HepG2 (cell line): ENCODE measurements around the gene SEC14L1. TPM values are rescaled to one million over a fixed set of nuclear protein-coding genes. Genes with fewer than 3 reads are reported as not detected.
A peak's percentile ranks its signal among the peaks of the same experiment; 100 is the strongest.
"Not testable (repeated sequence)": the region's sequence is repeated elsewhere in the genome, so short reads cannot be mapped to it uniquely, and the experiment has no call there.

ENCODE experiments used
- CBX5 ChIP-seq: sonication (generic); formaldehyde crosslinking; IDR thresholded peaks from 2 replicates; pipeline ENCODE4 v1.4.0; 2020; ENCODE audit warnings: missing genetic modification reagents, borderline replicate concordance
- EHMT2 ChIP-seq: fragments of 200-600 bp; sonication (generic); IDR thresholded peaks from 2 replicates; pipeline ENCODE4 v1.7.0; 2017; ENCODE audit warnings: antibody characterized with exemption, low read depth, low read length, borderline replicate concordance
- ERF ChIP-seq: IDR thresholded peaks from 2 replicates; pipeline ENCODE4 v1.6.1; 2018; ENCODE audit warnings: missing biosample characterization, missing genetic modification reagents
- FOXA1 ChIP-seq, 2 experiments: fragments of 450-650 bp in 1 of 2; sonication (generic) in 1 of 2; formaldehyde crosslinking in 1 of 2; IDR thresholded peaks; 2 replicates each; pipeline versions ENCODE4 v1.4.0 to v1.6.1; 2016 to 2020; ENCODE audit warnings: missing genetic modification reagents in 1 of 2
- GTF3A ChIP-seq: sonication (generic); formaldehyde crosslinking; conservative IDR thresholded peaks from 2 replicates; pipeline ENCODE4 v1.4.0; 2020; ENCODE audit warnings: mild to moderate bottlenecking, missing genetic modification reagents
- HDAC1 ChIP-seq: sonication (generic); formaldehyde crosslinking; IDR thresholded peaks from 2 replicates; pipeline ENCODE4 v1.5.1; 2020; ENCODE audit warnings: mild to moderate bottlenecking, missing genetic modification reagents
- KDM5B ChIP-seq: sonication (generic); formaldehyde crosslinking; IDR thresholded peaks from 2 replicates; pipeline ENCODE4 v1.4.0; 2020; ENCODE audit warnings: missing genetic modification reagents, mild to moderate bottlenecking, borderline replicate concordance
- LCORL ChIP-seq, 2 experiments: fragments of 450-650 bp in 1 of 2; sonication (generic) in 1 of 2; formaldehyde crosslinking in 1 of 2; IDR thresholded peaks; 2 replicates each; pipeline versions ENCODE4 v1.5.0 to v1.6.1; 2017 to 2020; ENCODE audit warnings: antibody characterized with exemption in 1 of 2, missing genetic modification reagents in 1 of 2
- PHF8 ChIP-seq: sonication (generic); formaldehyde crosslinking; IDR thresholded peaks from 2 replicates; pipeline ENCODE4 v1.5.0; 2020; ENCODE audit warnings: missing genetic modification reagents
- POGZ ChIP-seq: sonication (generic); formaldehyde crosslinking; IDR thresholded peaks from 2 replicates; pipeline ENCODE4 v1.4.0; 2020; ENCODE audit warnings: mild to moderate bottlenecking, missing genetic modification reagents
- RXRB ChIP-seq: IDR thresholded peaks from 2 replicates; pipeline ENCODE4 v1.6.1; 2016; ENCODE audit warnings: borderline replicate concordance, missing genetic modification reagents, missing compliant biosample characterization
- SOX13 ChIP-seq, 3 experiments: fragments of 450-650 bp in 1 of 3; sonication (generic) in 1 of 3; formaldehyde crosslinking in 1 of 3; IDR thresholded peaks in 2 of 3; conservative IDR thresholded peaks in 1 of 3; 2 replicates each; pipeline versions ENCODE4 v1.5.0 to v1.6.1; 2016 to 2020; ENCODE audit warnings: antibody characterized with exemption in 1 of 3, mild to moderate bottlenecking in 1 of 3, missing compliant biosample characterization in 1 of 3, missing genetic modification reagents in 1 of 3, moderate library complexity in 1 of 3
- SOX5 ChIP-seq: IDR thresholded peaks from 2 replicates; pipeline ENCODE4 v1.6.1; 2016; ENCODE audit warnings: borderline replicate concordance
- TCF12 ChIP-seq, 2 experiments: fragments of 450-650 bp in 1 of 2; sonication (generic) in 1 of 2; formaldehyde crosslinking in 1 of 2; IDR thresholded peaks; 2 replicates each; pipeline versions ENCODE4 v1.6.1 to v1.8.0; 2017 to 2022; ENCODE audit warnings: antibody characterized with exemption in 1 of 2, mild to moderate bottlenecking in 1 of 2, missing genetic modification reagents in 1 of 2, moderate library complexity in 1 of 2
- ZNF292 ChIP-seq: sonication (generic); formaldehyde crosslinking; IDR thresholded peaks from 2 replicates; pipeline ENCODE4 v1.8.1; 2022; ENCODE audit warnings: mild to moderate bottlenecking, low read depth, missing genetic modification reagents, borderline replicate concordance
- ZNF768 ChIP-seq: sonication (generic); formaldehyde crosslinking; IDR thresholded peaks from 2 replicates; pipeline ENCODE4 v1.4.0; 2020; ENCODE audit warnings: missing genetic modification reagents
- ZSCAN31 ChIP-seq: sonication (generic); formaldehyde crosslinking; IDR thresholded peaks from 2 replicates; pipeline ENCODE4 v1.5.0; 2020; ENCODE audit warnings: low read depth, mild to moderate bottlenecking, missing genetic modification reagents
- polyA plus RNA-seq, 8 experiments: library from polyadenylated mRNA; depleted of rRNA in 3 of 8; stranded (reverse) in 7 of 8; unstranded in 1 of 8; fragments of >200 nt; fragmentation: Illumina TruSeq in 4 of 8; extraction: Trizol in 4 of 8; gene quantifications; 2 replicates each; pipeline versions ENCODE4 v1.2.1 to v1.2.3, GENCODE V29; 2011 to 2016; ENCODE audit warnings: low read depth in 4 of 8, missing spikeins in 1 of 8, mixed read lengths in 1 of 8; ENCODE audit not compliant: insufficient read depth in 1 of 8
- total RNA-seq, 5 experiments: library from RNA; depleted of rRNA; stranded (reverse); fragments of >200 nt; fragmentation: Illumina TruSeq; extraction: Trizol; gene quantifications; 2 replicates each; pipeline ENCODE4 v1.2.3, GENCODE V29; 2016; ENCODE audit warnings: low read depth in 1 of 5
- TF ChIP-seq, protein P1 (sequence below): sonication (generic); formaldehyde crosslinking; IDR thresholded peaks from 2 replicates; pipeline ENCODE4 v1.5.1; 2020; ENCODE audit warnings: mild to moderate bottlenecking, missing genetic modification reagents, moderate library complexity
- TF ChIP-seq, protein P2 (sequence below), 2 experiments: fragments of 450-650 bp in 1 of 2; sonication (generic) in 1 of 2; formaldehyde crosslinking; IDR thresholded peaks; 2 replicates each; pipeline versions ENCODE4 v1.5.0 to v1.8.0; 2020 to 2022; ENCODE audit warnings: mild to moderate bottlenecking in 1 of 2, missing genetic modification reagents in 1 of 2
- TF ChIP-seq, protein P3 (sequence below): sonication (generic); formaldehyde crosslinking; IDR thresholded peaks from 2 replicates; pipeline ENCODE4 v1.9.0; 2022; ENCODE audit warnings: missing genetic modification reagents, mild to moderate bottlenecking, borderline replicate concordance

SEC14L1 gene
- total and polyA plus RNA-seq, 2 of the 13 experiments (the other 11 are each of a cell fraction or from before 2014, with no cell fraction given), result 26.3 to 43.9 TPM

DNA sequence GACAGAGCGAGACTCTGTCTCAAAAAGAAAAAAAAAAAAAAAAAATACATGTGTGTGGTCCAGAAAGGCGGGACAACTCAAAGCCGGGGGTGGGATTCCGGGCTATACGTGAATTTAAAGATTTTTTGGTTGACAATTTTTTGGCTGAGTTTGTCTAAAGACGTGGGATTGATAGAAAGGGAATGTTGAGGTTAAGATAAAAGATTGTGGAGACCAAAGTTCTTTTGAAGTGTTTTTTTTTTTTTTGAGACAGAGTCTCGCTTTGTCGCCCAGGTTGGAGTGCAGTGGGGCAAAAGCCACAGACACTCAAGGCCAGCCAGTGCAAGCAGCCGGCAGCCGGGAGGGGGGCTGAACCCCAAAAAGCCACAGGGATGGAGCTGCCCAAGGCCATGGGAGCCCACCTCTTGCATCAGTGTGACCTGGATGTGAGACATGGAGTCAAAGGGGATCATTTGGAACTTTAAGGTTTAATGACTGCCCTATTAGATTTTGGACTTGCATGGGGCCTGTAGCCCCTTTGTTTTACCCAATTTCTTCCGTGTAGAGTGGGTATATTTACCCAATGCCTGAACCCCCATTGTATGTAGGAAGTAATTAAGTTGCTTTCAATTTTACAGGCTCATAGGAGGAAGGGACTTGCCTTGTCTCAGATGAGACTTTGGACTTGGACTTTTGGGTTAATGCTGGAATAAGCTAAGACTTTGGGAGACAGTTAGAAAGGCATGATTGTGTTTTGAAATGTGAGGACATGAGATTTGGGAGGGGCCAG is 29.4 kb upstream of the SEC14L1 start (continued):
- TF ChIP-seq ZNF292 (CRISPR knock-in tag) (0 out of 2 replicates have a peak, but pooled peaks have one; percentile 48), SOX5 (CRISPR knock-in tag) (peak; percentile 52), EHMT2 (0 out of 2 replicates have a peak, but pooled peaks have one; percentile 12), HDAC1 (CRISPR knock-in tag) (peak; percentile 73), CBX5 (0 out of 2 replicates have a peak, but pooled peaks have one; percentile 21), POGZ (CRISPR knock-in tag) (peak; percentile 72; the same call in 1 of the 2 replicates), KDM5B (CRISPR knock-in tag) (0 out of 2 replicates have a peak, but pooled peaks have one; percentile 52), TCF12 (CRISPR knock-in tag; IDR thresholded peaks at IDR 0.05) (0 out of 2 replicates have a peak, but pooled peaks have one; percentile 45), FOXA1 (CRISPR knock-in tag; IDR thresholded peaks at IDR 0.05) (peak; percentile 22), LCORL (IDR thresholded peaks at IDR 0.05) (peak; percentile 63), LCORL (CRISPR knock-in tag; IDR thresholded peaks at IDR 0.05) (peak; percentile 88), RXRB (CRISPR knock-in tag) (peak; percentile 96), SOX13 (CRISPR knock-in tag; conservative IDR thresholded peaks at IDR 0.05 in 1 of 2, IDR thresholded peaks at IDR 0.05 in 1 of 2) (0 out of 4 replicates have a peak, but pooled peaks of 1 of the 2 experiments have one; percentile 54), GTF3A (CRISPR knock-in tag) (0 out of 2 replicates have a peak, but pooled peaks have one; percentile 38), ZSCAN31 (CRISPR knock-in tag) (0 out of 2 replicates have a peak, but pooled peaks have one; percentile 59), ZNF768 (CRISPR knock-in tag) (peak; percentile 20; the same call in 1 of the 2 replicates), PHF8 (CRISPR knock-in tag) (0 out of 2 replicates have a peak, but pooled peaks have one; percentile 24), ERF (CRISPR knock-in tag) (peak; percentile 22; the same call in 1 of the 2 replicates)
- TF ChIP-seq, protein P1, sequence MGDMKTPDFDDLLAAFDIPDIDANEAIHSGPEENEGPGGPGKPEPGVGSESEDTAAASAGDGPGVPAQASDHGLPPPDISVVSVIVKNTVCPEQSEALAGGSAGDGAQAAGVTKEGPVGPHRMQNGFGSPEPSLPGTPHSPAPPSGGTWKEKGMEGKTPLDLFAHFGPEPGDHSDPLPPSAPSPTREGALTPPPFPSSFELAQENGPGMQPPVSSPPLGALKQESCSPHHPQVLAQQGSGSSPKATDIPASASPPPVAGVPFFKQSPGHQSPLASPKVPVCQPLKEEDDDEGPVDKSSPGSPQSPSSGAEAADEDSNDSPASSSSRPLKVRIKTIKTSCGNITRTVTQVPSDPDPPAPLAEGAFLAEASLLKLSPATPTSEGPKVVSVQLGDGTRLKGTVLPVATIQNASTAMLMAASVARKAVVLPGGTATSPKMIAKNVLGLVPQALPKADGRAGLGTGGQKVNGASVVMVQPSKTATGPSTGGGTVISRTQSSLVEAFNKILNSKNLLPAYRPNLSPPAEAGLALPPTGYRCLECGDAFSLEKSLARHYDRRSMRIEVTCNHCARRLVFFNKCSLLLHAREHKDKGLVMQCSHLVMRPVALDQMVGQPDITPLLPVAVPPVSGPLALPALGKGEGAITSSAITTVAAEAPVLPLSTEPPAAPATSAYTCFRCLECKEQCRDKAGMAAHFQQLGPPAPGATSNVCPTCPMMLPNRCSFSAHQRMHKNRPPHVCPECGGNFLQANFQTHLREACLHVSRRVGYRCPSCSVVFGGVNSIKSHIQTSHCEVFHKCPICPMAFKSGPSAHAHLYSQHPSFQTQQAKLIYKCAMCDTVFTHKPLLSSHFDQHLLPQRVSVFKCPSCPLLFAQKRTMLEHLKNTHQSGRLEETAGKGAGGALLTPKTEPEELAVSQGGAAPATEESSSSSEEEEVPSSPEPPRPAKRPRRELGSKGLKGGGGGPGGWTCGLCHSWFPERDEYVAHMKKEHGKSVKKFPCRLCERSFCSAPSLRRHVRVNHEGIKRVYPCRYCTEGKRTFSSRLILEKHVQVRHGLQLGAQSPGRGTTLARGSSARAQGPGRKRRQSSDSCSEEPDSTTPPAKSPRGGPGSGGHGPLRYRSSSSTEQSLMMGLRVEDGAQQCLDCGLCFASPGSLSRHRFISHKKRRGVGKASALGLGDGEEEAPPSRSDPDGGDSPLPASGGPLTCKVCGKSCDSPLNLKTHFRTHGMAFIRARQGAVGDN, result peak; percentile 76
- TF ChIP-seq, protein P2, sequence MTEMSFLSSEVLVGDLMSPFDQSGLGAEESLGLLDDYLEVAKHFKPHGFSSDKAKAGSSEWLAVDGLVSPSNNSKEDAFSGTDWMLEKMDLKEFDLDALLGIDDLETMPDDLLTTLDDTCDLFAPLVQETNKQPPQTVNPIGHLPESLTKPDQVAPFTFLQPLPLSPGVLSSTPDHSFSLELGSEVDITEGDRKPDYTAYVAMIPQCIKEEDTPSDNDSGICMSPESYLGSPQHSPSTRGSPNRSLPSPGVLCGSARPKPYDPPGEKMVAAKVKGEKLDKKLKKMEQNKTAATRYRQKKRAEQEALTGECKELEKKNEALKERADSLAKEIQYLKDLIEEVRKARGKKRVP (CRISPR knock-in tag; IDR thresholded peaks at IDR 0.05), result peak in 1 of 2 experiments; percentile 69; a peak in 2 of 4 replicates
- TF ChIP-seq TCF12, FOXA1, SOX13 (IDR thresholded peaks at IDR 0.05): not testable (repeated sequence)
- TF ChIP-seq, protein P3, sequence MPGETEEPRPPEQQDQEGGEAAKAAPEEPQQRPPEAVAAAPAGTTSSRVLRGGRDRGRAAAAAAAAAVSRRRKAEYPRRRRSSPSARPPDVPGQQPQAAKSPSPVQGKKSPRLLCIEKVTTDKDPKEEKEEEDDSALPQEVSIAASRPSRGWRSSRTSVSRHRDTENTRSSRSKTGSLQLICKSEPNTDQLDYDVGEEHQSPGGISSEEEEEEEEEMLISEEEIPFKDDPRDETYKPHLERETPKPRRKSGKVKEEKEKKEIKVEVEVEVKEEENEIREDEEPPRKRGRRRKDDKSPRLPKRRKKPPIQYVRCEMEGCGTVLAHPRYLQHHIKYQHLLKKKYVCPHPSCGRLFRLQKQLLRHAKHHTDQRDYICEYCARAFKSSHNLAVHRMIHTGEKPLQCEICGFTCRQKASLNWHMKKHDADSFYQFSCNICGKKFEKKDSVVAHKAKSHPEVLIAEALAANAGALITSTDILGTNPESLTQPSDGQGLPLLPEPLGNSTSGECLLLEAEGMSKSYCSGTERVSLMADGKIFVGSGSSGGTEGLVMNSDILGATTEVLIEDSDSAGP, result 0 out of 2 replicates have a peak, but pooled peaks have one; percentile 57
